BJ (cell line): ENCODE results near the gene KCNK5. TPM values are rescaled to one million over a fixed set of nuclear protein-coding genes. Genes with fewer than 3 reads are reported as not detected.

Source experiments
- CTCF ChIA-PET: fragments of 350-600 bp; formaldehyde crosslinking; extraction: SDS; loops from one replicate; lab custom pipeline; 2021; ENCODE audit warnings: antibody characterized with exemption, inconsistent platforms; lab: Yijun Ruan, JAX
- POLR2A ChIA-PET: fragments of 300-600 bp; sonication (Branson Sonifier 250); formaldehyde crosslinking; extraction: SDS; loops from one replicate; lab custom pipeline; 2021; ENCODE audit warnings: antibody characterized with exemption; lab: Charles Lee
- DNase-seq: peaks from one replicate; pipeline ENCODE4 v3.0.0-alpha.2; 2011; ENCODE audit warnings: low read depth
- H3K27me3 ChIP-seq: 2 replicates; pipeline ENCODE4 v1.6.0; 2011; ENCODE audit warnings: low read length; ENCODE audit not compliant: control insufficient read depth, insufficient read depth
- H3K36me3 ChIP-seq: 2 replicates; pipeline ENCODE4 v1.5.1; 2011; ENCODE audit warnings: low read length; ENCODE audit not compliant: control insufficient read depth, insufficient read depth
- H3K4me3 ChIP-seq: 2 replicates; pipeline ENCODE4 v1.5.1; 2011; ENCODE audit warnings: low read depth, mild to moderate bottlenecking, control low read depth, low read length
- CTCF ChIP-seq: IDR thresholded peaks from 2 replicates; pipeline ENCODE4 v1.5.1; 2011; ENCODE audit warnings: low read depth, mild to moderate bottlenecking, control low read depth, inconsistent platforms, low read length, moderate library complexity; ENCODE audit not compliant: insufficient read depth
- polyA plus RNA-seq: library from polyadenylated mRNA; depleted of rRNA; stranded (reverse); fragments of >200 nt; gene quantifications from 2 replicates; pipeline ENCODE4 v1.2.3, GENCODE V29; 2011

KCNK5 gene
- polyA plus RNA-seq, 1 experiment: not detected

GRCh38 chr6:39226639-39227329 lies 2.5 kb downstream of the KCNK5 start:
- CTCF ChIA-PET: no interaction called here
- POLR2A ChIA-PET: no interaction called here
- Histone ChIP-seq H3K36me3 (no peaks in the 10 kb centered on the region), H3K4me3 (no peak overlapping the region), H3K27me3 (peaks cover 7% of the 10 kb centered on the region)
- DNase-seq: no peak
- TF ChIP-seq CTCF: no peak

DNA sequence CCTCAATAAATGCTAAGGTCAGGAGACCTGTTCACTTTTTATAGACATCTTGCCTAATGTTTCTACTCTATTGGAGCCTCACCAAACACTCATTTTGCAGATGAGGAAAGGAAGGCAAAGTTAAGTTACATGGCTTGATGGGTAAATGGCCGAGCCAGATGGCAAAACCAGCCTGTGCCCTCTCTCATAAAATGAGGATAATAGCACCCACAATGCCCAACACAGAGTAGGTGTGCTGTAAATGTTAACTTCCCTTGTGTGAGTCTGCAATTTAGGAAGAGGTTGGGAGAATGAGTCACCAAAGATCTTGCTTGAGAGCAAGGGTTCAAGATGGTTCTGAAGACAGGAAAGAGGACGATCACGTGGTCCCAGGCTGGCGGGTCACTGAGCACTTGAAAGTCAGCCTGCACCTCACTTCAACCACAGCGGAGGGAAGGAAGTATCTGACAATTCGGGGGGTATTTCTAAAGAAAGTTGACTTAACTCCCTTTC lies 3.3 kb downstream of the KCNK5 start:
- POLR2A ChIA-PET: no interaction called here
- Histone ChIP-seq H3K4me3 (no peak overlapping the region), H3K27me3 (peaks cover 7% of the 10 kb centered on the region), H3K36me3 (no peaks in the 10 kb centered on the region)
- no peak for TF ChIP-seq CTCF
- no peak for DNase-seq
- CTCF ChIA-PET: no interaction called here

GRCh38 chr6:39225543-39225942 lies 3.7 kb downstream of the KCNK5 start:
- peaks cover 7% of the 10 kb centered on the region for H3K27me3 ChIP-seq
- POLR2A ChIA-PET: no interaction called here
- H3K4me3 ChIP-seq: no peak overlapping the region
- CTCF ChIA-PET: no interaction called here
- no peaks in the 10 kb centered on the region for H3K36me3 ChIP-seq
- no peak for DNase-seq
- no peak for TF ChIP-seq CTCF

GRCh38 chr6:39224523-39225182 lies 4.6 kb downstream of the KCNK5 start:
- Histone ChIP-seq H3K27me3 (peaks cover 7% of the 10 kb centered on the region), H3K36me3 (no peaks in the 10 kb centered on the region), H3K4me3 (no peak overlapping the region)
- ChIA-PET POLR2A (no interaction called here), CTCF (interaction anchor here (1.0 kb wide), 1 partner anchor 14 kb away, joined by 3 read pairs; no protein-coding TSS in a partner anchor)
- DNase-seq: no peak
- no peak for TF ChIP-seq CTCF

- Histone ChIP-seq H3K36me3 (no peaks in the 10 kb centered on the region), H3K4me3 (no peak overlapping the region), H3K27me3 (peaks cover 7% of the 10 kb centered on the region)
- POLR2A ChIA-PET: no interaction called here
- DNase-seq: no peak
- CTCF ChIA-PET: interaction anchor here (1.0 kb wide), 1 partner anchor 15 kb away, joined by 3 read pairs; no protein-coding TSS in a partner anchor
- no peak for TF ChIP-seq CTCF
Measured at GRCh38 chr6:39224011-39224410, 5.3 kb downstream of the KCNK5 start.
